ENCODE measurements around the gene CLTRN. TPM values are rescaled to one million over a fixed set of nuclear protein-coding genes. Genes with fewer than 3 reads are reported as not detected.
"Not testable (repeated sequence)": the region's sequence is repeated elsewhere in the genome, so short reads cannot be mapped to it uniquely, and the experiment has no call there.

CLTRN gene
- under 1 TPM; 0.31 to 0.53 TPM for total RNA-seq
- long read RNA-seq, partial matches to known transcripts: 0 of 1 reads
- long read RNA-seq, other reads (novel, unspliced or antisense): 1 of 1 reads

GRCh38 chrX:15664487-15665444 lies at the start of gene CLTRN:
TSS of gene CLTRN (minus strand) at chrX:15664805. CDS start at chrX:15664775, 30 bp downstream.
- ATAC-seq (no peak), DNase-seq (no peak)
- intact Hi-C loops (cut with DNase I): no loop called here

GRCh38 chrX:15704273-15704672 lies 39.7 kb upstream of the CLTRN start:
- ATAC-seq; DNase-seq; intact Hi-C loops (cut with DNase I): not testable (repeated sequence)

- peak; percentile 34 to 37 for ATAC-seq
- DNase-seq; intact Hi-C loops (cut with DNase I): not testable (repeated sequence)
Measured at GRCh38 chrX:15703809-15704208, 39.2 kb upstream of the CLTRN start.

- no peak for DNase-seq
- no peak for ATAC-seq
- intact Hi-C loops (cut with DNase I): no loop called here
Measured at GRCh38 chrX:15702488-15703371, 38.1 kb upstream of the CLTRN start.

GRCh38 chrX:15696516-15696915 lies 31.9 kb upstream of the CLTRN start:
- intact Hi-C loops (cut with DNase I): no loop called here
- no peak for ATAC-seq
- DNase-seq: no peak

- intact Hi-C loops (cut with DNase I): no loop called here
- ATAC-seq: peak; percentile 59 to 63
- no peak for DNase-seq
Measured at GRCh38 chrX:15694941-15695451, 30.4 kb upstream of the CLTRN start.

GRCh38 chrX:15686818-15687685 lies 22.4 kb upstream of the CLTRN start:
- ATAC-seq (peak; percentile 57 to 84), DNase-seq (peak; percentile 46)
- intact Hi-C loops (cut with DNase I): no loop called here

- DNase-seq (no peak), ATAC-seq (no peak)
- intact Hi-C loops (cut with DNase I): no loop called here
Measured at GRCh38 chrX:15683193-15683592, 18.6 kb upstream of the CLTRN start.

GRCh38 chrX:15681433-15681832 lies 16.8 kb upstream of the CLTRN start:
- intact Hi-C loops (cut with DNase I): no loop called here
- ATAC-seq (no peak), DNase-seq (no peak)

- no peak for DNase-seq
- no peak for ATAC-seq
- intact Hi-C loops (cut with DNase I): no loop called here
Measured at GRCh38 chrX:15680401-15680800, 15.8 kb upstream of the CLTRN start.

- intact Hi-C loops (cut with DNase I): no loop called here
- DNase-seq: no peak
Measured at GRCh38 chrX:15679246-15679645, 14.6 kb upstream of the CLTRN start.

GRCh38 chrX:15678339-15678738 lies 13.7 kb upstream of the CLTRN start:
- DNase-seq: no peak
- intact Hi-C loops (cut with DNase I): no loop called here
- ATAC-seq: no peak

More at GRCh38 chrX:15679246-15679645, 14.6 kb upstream of the CLTRN start:
- ATAC-seq: no peak

GRCh38 chrX:15676886-15677285 lies 12.3 kb upstream of the CLTRN start:
- ATAC-seq: no peak
- no peak for DNase-seq
- intact Hi-C loops (cut with DNase I): no loop called here

GRCh38 chrX:15675490-15675921 lies 10.9 kb upstream of the CLTRN start:
- intact Hi-C loops (cut with DNase I): no loop called here
- ATAC-seq (peak; percentile 79 to 86), DNase-seq (peak; percentile 89)

GRCh38 chrX:15674841-15675489 lies 10.4 kb upstream of the CLTRN start:
- ATAC-seq: peak; percentile 95 to 97
- intact Hi-C loops (cut with DNase I): no loop called here

GRCh38 chrX:15674514-15674840 lies 9.9 kb upstream of the CLTRN start:
- intact Hi-C loops (cut with DNase I): no loop called here
- ATAC-seq: no peak
- DNase-seq: no peak

More at GRCh38 chrX:15674841-15675489, 10.4 kb upstream of the CLTRN start:
- peak; percentile 99 for DNase-seq

- no peak for ATAC-seq
- intact Hi-C loops (cut with DNase I): no loop called here
- no peak for DNase-seq
Measured at GRCh38 chrX:15673970-15674369, 9.4 kb upstream of the CLTRN start.

- DNase-seq (no peak), ATAC-seq (no peak)
- intact Hi-C loops (cut with DNase I): no loop called here
Measured at GRCh38 chrX:15672881-15673280, 8.3 kb upstream of the CLTRN start.
